NCI-H510A treated with DMSO at 0.1 percent for 48 hours (cell line): ENCODE data around the gene DEFB128.

Source experiments
- DNase-seq: peaks from one replicate; lab custom pipeline; 2025; lab: John Stamatoyannopoulos, UW

Gene DEFB128

GRCh38 chr20:152131-152530, 37.4 kb downstream of the DEFB128 start:
- no peak for DNase-seq

GRCh38 chr20:145877-146276, 43.6 kb downstream of the DEFB128 start:
- DNase-seq = no peak

- DNase-seq = no peak
Measured at GRCh38 chr20:142290-142689, 47.2 kb downstream of the DEFB128 start, which contains the start of gene DEFB126. Gene DEFB126, plus strand, starts transcription at chr20:142590. Its CDS starts 39 bp downstream, at chr20:142629.
